Measurements from ENCODE around the gene ANKDD1A. TPM values are rescaled to one million over a fixed set of nuclear protein-coding genes. Genes with fewer than 3 reads are reported as not detected.

The ANKDD1A gene
- total RNA-seq, 4 donors from 2014 or later = 5.9 to 18.5 (median 7.5) TPM

- DNase-seq (ENCODE audit: low spot score) (no peak), ATAC-seq (ENCODE audit: low FRiP score) (no peak)
- no peak for TF ChIP-seq CTCF (IDR thresholded peaks at IDR 0.05)
These were observed 2.2 kb upstream of the ANKDD1A start for GRCh38 chr15:64909546-64909945.

- no peak for DNase-seq (ENCODE audit: low spot score)
- no peak for ATAC-seq (ENCODE audit: low FRiP score)
- no peak for TF ChIP-seq CTCF (IDR thresholded peaks at IDR 0.05)
These were observed 950 bp downstream of the ANKDD1A start for GRCh38 chr15:64912379-64913325.

GRCh38 chr15:64915518-64916227 lies 4.0 kb downstream of the ANKDD1A start:
- TF ChIP-seq CTCF (IDR thresholded peaks at IDR 0.05) = no peak
- no peak for ATAC-seq (ENCODE audit: low FRiP score)
- DNase-seq (ENCODE audit: low spot score) = no peak

GRCh38 chr15:64916365-64916764 lies 4.7 kb downstream of the ANKDD1A start:
- no peak for TF ChIP-seq CTCF (IDR thresholded peaks at IDR 0.05)
- ATAC-seq (ENCODE audit: low FRiP score) (no peak), DNase-seq (ENCODE audit: low spot score) (no peak)

GRCh38 chr15:64917211-64917610 lies 5.5 kb downstream of the ANKDD1A start:
- DNase-seq (ENCODE audit: low spot score) = no peak
- ATAC-seq (ENCODE audit: low FRiP score) = no peak
- TF ChIP-seq CTCF (IDR thresholded peaks at IDR 0.05) = no peak

GRCh38 chr15:64919721-64920120 lies 8.0 kb downstream of the ANKDD1A start:
- no peak for DNase-seq (ENCODE audit: low spot score)
- ATAC-seq (ENCODE audit: low FRiP score) = no peak
- TF ChIP-seq CTCF (IDR thresholded peaks at IDR 0.05) = no peak
